OCI-LY1 (cell line): ENCODE results near the gene DCST2.

ENCODE experiments used
- H2AFZ ChIP-seq: fragments of 200-600 bp; sonication (generic), shearing (Covaris generic); 2 replicates; pipeline ENCODE4 v1.6.0; 2014; ENCODE audit warnings: antibody characterized with exemption, mild to moderate bottlenecking, low read length
- H3F3A ChIP-seq: fragments of 200-600 bp; sonication (generic), shearing (Covaris generic); 2 replicates; pipeline ENCODE4 v1.6.0; 2014; ENCODE audit warnings: mild to moderate bottlenecking, antibody characterized with exemption, low read length, moderate library complexity; ENCODE audit not compliant: insufficient read depth
- H3K27ac ChIP-seq: fragments of 200-600 bp; sonication (generic); 2 replicates; pipeline ENCODE4 v1.5.1; 2014; ENCODE audit warnings: low read length, mixed run types, mild to moderate bottlenecking, low read depth; ENCODE audit not compliant: poor library complexity, severe bottlenecking
- H3K27me3 ChIP-seq: fragments of 200-600 bp; sonication (generic); 2 replicates; pipeline ENCODE4 v1.6.0; 2014; ENCODE audit warnings: antibody characterized with exemption, mild to moderate bottlenecking, low read length, moderate library complexity; ENCODE audit not compliant: insufficient read depth
- H3K36me3 ChIP-seq: fragments of 200-600 bp; sonication (generic); 2 replicates; pipeline ENCODE4 v1.6.1; 2014; ENCODE audit warnings: mild to moderate bottlenecking, antibody characterized with exemption, low read length, moderate library complexity, mixed read lengths; ENCODE audit not compliant: insufficient read depth
- H3K4me1 ChIP-seq: fragments of 200-600 bp; sonication (generic); 2 replicates; pipeline ENCODE4 v1.5.1; 2014; ENCODE audit warnings: mild to moderate bottlenecking, low read length, moderate library complexity; ENCODE audit not compliant: insufficient read depth, severe bottlenecking
- H3K4me2 ChIP-seq: fragments of 200-600 bp; sonication (generic), shearing (Covaris generic); 2 replicates; pipeline ENCODE4 v1.6.1; 2014; ENCODE audit warnings: low read length
- H3K4me3 ChIP-seq: fragments of 200-600 bp; sonication (generic); 2 replicates; pipeline ENCODE4 v1.5.1; 2014; ENCODE audit warnings: low read length, low read depth, mild to moderate bottlenecking, mixed read lengths; ENCODE audit not compliant: poor library complexity, severe bottlenecking
- H3K79me2 ChIP-seq: fragments of 200-600 bp; shearing (Covaris generic); 2 replicates; pipeline ENCODE4 v1.6.1; 2016; ENCODE audit warnings: mixed run types, low read length, mixed read lengths; ENCODE audit not compliant: insufficient read depth
- H3K9ac ChIP-seq: fragments of 200-600 bp; sonication (generic), shearing (Covaris generic); 2 replicates; pipeline ENCODE4 v1.6.1; 2014; ENCODE audit warnings: mild to moderate bottlenecking, low read length, mixed read lengths
- H3K9me2 ChIP-seq: fragments of 200-600 bp; sonication (generic), shearing (Covaris generic); 2 replicates; pipeline ENCODE4 v1.6.1; 2014; ENCODE audit warnings: low read depth, mild to moderate bottlenecking, low read length, mixed read lengths
- H3K9me3 ChIP-seq: fragments of 200-600 bp; shearing (Covaris generic); 2 replicates; pipeline ENCODE4 v1.6.1; 2014; ENCODE audit warnings: low read length, mixed read lengths
- H4K20me1 ChIP-seq: fragments of 200-600 bp; sonication (generic), shearing (Covaris generic); 2 replicates; pipeline ENCODE4 v1.6.0; 2016; ENCODE audit warnings: mild to moderate bottlenecking, low read length; ENCODE audit not compliant: insufficient read depth
- EZH2 ChIP-seq: fragments of 200-600 bp; sonication (generic), shearing (Covaris generic); IDR thresholded peaks from 2 replicates; pipeline ENCODE4 v1.8.0; 2017; ENCODE audit warnings: borderline replicate concordance, mixed run types, mild to moderate bottlenecking, antibody characterized with exemption, low read length, moderate library complexity, mixed read lengths
- TF ChIP-seq, protein P1 (sequence below): fragments of 200-600 bp; sonication (generic), shearing (Covaris generic); IDR thresholded peaks from 2 replicates; pipeline ENCODE4 v1.5.1; 2017; ENCODE audit warnings: mild to moderate bottlenecking, antibody characterized with exemption, low read length, moderate library complexity, mixed read lengths

DCST2 gene

DNA sequence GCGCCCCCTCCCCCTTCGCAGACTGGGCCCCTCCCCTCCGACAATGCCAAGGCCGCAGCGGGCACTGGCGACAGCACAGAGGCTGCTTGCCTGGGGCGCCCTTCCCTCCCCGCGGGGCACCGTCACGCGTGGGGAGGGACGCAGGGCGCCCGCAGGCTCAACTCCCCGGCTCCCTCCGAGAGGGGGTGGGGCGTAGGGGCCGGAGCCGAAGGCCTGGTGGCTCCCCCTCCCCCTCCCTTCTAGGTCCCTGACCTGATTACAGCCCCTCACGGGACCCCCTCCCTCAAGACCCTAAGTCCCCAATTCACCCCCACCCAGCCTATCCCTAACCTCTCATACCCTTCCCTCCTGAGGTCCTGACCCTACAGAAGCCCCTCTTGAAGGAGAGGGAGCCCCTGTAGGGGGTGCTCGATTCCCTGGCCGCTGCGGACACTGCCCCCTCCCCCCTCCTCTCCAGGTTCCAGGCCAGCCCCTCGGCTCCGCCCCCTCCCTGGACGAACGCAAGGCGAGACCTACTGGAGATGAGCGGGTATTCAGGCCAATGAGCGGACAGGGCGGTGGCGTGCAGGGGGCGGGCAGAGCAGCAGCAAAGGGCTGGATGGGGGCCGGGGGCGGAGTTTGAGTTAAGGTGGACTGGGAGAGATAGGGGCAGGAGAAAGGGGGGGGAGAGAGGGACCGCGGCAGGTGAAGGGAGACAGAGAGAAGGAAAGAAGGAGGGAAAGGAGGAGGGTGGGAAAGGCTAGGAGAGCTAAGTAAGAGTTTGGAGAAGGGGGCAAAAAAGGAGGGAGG lies 31.7 kb downstream of the DCST2 start:
- Histone ChIP-seq H3K27ac (peak overlapping the region; percentile 83), H2AFZ (no peak overlapping the region), H3K27me3 (no peaks in the 10 kb centered on the region), H3K9ac (peak overlapping the region; percentile 61), H4K20me1 (no peaks in the 10 kb centered on the region), H3K79me2 (no peaks in the 10 kb centered on the region), H3K36me3 (no peaks in the 10 kb centered on the region), H3F3A (peaks cover 4% of the 10 kb centered on the region; the same call in 1 of the 2 replicates), H3K4me1 (peaks cover 49% of the 10 kb centered on the region), H3K9me2 (no peaks in the 10 kb centered on the region), H3K4me2 (peak overlapping the region; percentile 87), H3K4me3 (peak overlapping the region; percentile 72), H3K9me3 (no peaks in the 10 kb centered on the region)
- TF ChIP-seq EZH2: no peak
- TF ChIP-seq, protein P1, sequence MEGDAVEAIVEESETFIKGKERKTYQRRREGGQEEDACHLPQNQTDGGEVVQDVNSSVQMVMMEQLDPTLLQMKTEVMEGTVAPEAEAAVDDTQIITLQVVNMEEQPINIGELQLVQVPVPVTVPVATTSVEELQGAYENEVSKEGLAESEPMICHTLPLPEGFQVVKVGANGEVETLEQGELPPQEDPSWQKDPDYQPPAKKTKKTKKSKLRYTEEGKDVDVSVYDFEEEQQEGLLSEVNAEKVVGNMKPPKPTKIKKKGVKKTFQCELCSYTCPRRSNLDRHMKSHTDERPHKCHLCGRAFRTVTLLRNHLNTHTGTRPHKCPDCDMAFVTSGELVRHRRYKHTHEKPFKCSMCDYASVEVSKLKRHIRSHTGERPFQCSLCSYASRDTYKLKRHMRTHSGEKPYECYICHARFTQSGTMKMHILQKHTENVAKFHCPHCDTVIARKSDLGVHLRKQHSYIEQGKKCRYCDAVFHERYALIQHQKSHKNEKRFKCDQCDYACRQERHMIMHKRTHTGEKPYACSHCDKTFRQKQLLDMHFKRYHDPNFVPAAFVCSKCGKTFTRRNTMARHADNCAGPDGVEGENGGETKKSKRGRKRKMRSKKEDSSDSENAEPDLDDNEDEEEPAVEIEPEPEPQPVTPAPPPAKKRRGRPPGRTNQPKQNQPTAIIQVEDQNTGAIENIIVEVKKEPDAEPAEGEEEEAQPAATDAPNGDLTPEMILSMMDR: peak; percentile 55

DNA sequence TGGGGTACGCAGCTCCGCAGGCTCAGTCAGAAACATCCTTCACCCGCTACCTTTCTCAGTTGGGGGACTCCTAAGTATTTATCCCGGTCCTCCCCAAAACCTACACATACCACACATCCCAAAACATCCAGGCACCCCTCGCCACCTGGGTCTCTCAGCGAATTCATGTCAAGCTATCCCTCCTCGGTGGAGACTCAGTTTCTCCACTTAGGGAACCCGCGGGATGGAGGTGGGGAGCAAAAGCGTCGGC lies 32.2 kb downstream of the DCST2 start:
- H3K9ac ChIP-seq: peak overlapping the region; percentile 61
- no peaks in the 10 kb centered on the region for H3K79me2 ChIP-seq
- no peaks in the 10 kb centered on the region for H4K20me1 ChIP-seq
- H3K4me1 ChIP-seq: peaks cover 47% of the 10 kb centered on the region
- H3F3A ChIP-seq: peaks cover 3% of the 10 kb centered on the region; the same call in 1 of the 2 replicates
- H3K4me2 ChIP-seq: peak overlapping the region; percentile 87
- H3K4me3 ChIP-seq: peak overlapping the region; percentile 72
- H3K9me3 ChIP-seq: no peaks in the 10 kb centered on the region
- peak overlapping the region; percentile 83 for H3K27ac ChIP-seq
- H3K9me2 ChIP-seq: no peaks in the 10 kb centered on the region
- H3K27me3 ChIP-seq: no peaks in the 10 kb centered on the region
- TF ChIP-seq, protein P1: no peak
- TF ChIP-seq EZH2: no peak
- H2AFZ ChIP-seq: no peak overlapping the region
- no peaks in the 10 kb centered on the region for H3K36me3 ChIP-seq

DNA sequence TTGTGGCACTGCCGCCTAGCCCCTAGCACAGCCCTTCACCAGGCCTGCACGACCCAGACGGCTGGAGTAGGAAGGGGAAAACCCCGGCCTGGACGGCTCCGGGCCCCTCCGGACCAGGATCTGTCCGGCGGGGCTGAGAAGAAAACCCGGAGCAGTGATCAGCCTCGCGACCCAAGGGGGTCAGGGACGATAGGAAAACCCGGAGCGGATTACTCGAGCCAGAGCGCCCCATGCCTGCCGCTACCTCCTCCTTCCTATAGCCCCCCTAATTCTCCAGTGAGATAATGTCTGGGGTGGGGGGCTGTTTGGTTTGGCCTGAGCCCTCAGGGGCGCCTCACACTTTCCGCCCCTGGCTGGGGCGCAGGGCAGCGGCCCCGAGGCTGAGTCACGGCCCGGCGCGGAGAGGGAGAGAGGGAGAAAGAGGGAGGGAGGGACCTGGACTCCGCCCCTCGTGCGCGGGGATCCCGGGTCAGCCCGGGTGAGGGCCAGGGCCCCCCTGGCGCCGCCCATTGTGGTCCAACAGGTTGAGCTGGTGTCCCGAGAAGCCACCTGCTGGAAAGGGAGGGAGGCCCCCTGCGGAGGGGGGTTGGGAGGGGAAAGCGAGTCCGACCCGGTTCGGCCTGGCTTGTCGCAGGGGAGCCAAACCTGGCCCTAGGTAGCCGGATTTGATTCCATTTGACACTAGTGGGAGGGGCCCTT lies 32.7 kb downstream of the DCST2 start:
- peak overlapping the region; percentile 61 for H3K9ac ChIP-seq
- no peaks in the 10 kb centered on the region for H3K79me2 ChIP-seq
- peaks cover 42% of the 10 kb centered on the region for H3K4me1 ChIP-seq
- H3K4me2 ChIP-seq: peak overlapping the region; percentile 87
- H3K36me3 ChIP-seq: no peaks in the 10 kb centered on the region
- no peaks in the 10 kb centered on the region for H3F3A ChIP-seq
- no peaks in the 10 kb centered on the region for H4K20me1 ChIP-seq
- peak overlapping the region; percentile 72 for H3K4me3 ChIP-seq
- no peaks in the 10 kb centered on the region for H3K9me2 ChIP-seq
- H3K27me3 ChIP-seq: no peaks in the 10 kb centered on the region
- no peak for TF ChIP-seq EZH2
- TF ChIP-seq, protein P1: no peak
- H2AFZ ChIP-seq: no peak overlapping the region
- H3K27ac ChIP-seq: peak overlapping the region; percentile 83
- no peaks in the 10 kb centered on the region for H3K9me3 ChIP-seq
